ENCODE data around the gene HFE.

HFE gene

DNA sequence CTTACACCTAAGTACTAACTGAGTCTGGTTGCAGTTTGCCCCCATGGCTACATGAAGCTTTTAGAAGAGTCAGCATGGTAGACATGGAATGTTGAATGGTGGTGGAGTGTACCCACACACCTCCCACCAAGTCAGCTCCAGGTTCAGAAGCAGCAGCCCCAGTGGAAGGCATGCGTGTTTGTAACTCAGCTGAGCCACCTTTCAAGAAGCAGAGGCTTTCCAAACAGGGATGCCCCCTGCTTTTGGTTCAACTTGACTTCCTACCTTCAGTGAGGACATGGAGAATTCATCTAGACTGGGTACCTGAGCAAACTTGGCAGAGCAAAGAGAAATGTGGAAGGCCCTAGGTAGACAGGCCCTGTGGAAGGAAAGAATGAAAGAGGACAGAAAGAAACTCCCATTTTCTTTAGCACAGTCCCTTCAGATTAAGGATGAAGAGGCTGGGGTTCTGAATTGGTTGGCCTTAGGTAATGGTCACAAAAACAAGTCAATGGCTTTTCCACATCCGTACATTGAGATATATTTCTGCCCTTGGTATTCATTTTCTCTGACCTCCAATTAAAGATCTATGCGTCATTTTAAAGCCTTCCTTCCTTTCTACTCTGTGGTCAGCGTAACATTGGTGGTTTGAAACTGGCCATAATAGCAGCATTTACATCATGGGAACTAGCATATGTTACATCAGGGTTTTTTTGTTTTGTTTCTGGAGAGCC, 53.2 kb downstream of the HFE start:
- no peaks in the 10 kb centered on the region for H3K9me3 ChIP-seq (ENCODE audit: insufficient read depth, low read length, severe bottlenecking)
- no peak overlapping the region for H3K9ac ChIP-seq (ENCODE audit: low read depth, low read length)
- H3K36me3 ChIP-seq (ENCODE audit: insufficient read depth, low read length): no peaks in the 10 kb centered on the region
- no peak for TF ChIP-seq CTCF (IDR thresholded peaks at IDR 0.05; ENCODE audit: borderline replicate concordance, extremely low read depth, low read length, poor library complexity, severe bottlenecking)
- TF ChIP-seq EZH2 (IDR thresholded peaks at IDR 0.05; ENCODE audit: borderline replicate concordance, low read depth, low read length, severe bottlenecking): no peak
- no peak for ATAC-seq (ENCODE audit: insufficient read depth, low read depth)
- H2AFZ ChIP-seq (ENCODE audit: low read depth, low read length): no peak overlapping the region
- no peak overlapping the region for H3K4me3 ChIP-seq (ENCODE audit: low read depth in 1 of 2, low read length in 2 of 2)
- H3K4me2 ChIP-seq (ENCODE audit: insufficient read depth, low read length): no peak overlapping the region
- DNase-seq: no peak
- H4K20me1 ChIP-seq (ENCODE audit: insufficient read depth, low read length): no peaks in the 10 kb centered on the region
- H3K79me2 ChIP-seq (ENCODE audit: insufficient read depth, low read length): no peaks in the 10 kb centered on the region
- H3K27me3 ChIP-seq (ENCODE audit: insufficient read depth, low read length, poor library complexity): no peaks in the 10 kb centered on the region
- 0 out of 2 replicates have a peak overlapping the region, but pooled peaks have one; percentile 22 for H3K27ac ChIP-seq (ENCODE audit: low read length)
- no peaks in the 10 kb centered on the region for H3K4me1 ChIP-seq (ENCODE audit: insufficient read depth, low read length)

- Histone ChIP-seq H3K4me1 (ENCODE audit: insufficient read depth, low read length) (no peaks in the 10 kb centered on the region), H3K9ac (ENCODE audit: low read depth, low read length) (no peak overlapping the region), H2AFZ (ENCODE audit: low read depth, low read length) (no peak overlapping the region), H3K27me3 (ENCODE audit: insufficient read depth, low read length, poor library complexity) (no peaks in the 10 kb centered on the region), H3K4me2 (ENCODE audit: insufficient read depth, low read length) (no peak overlapping the region), H4K20me1 (ENCODE audit: insufficient read depth, low read length) (no peaks in the 10 kb centered on the region), H3K36me3 (ENCODE audit: insufficient read depth, low read length) (no peaks in the 10 kb centered on the region), H3K79me2 (ENCODE audit: insufficient read depth, low read length) (no peaks in the 10 kb centered on the region), H3K9me3 (ENCODE audit: insufficient read depth, low read length, severe bottlenecking) (no peaks in the 10 kb centered on the region), H3K4me3 (ENCODE audit: low read depth in 1 of 2, low read length in 2 of 2) (no peak overlapping the region), H3K27ac (ENCODE audit: low read length) (no peak overlapping the region)
- TF ChIP-seq EZH2 (IDR thresholded peaks at IDR 0.05; ENCODE audit: borderline replicate concordance, low read depth, low read length, severe bottlenecking) (no peak), CTCF (IDR thresholded peaks at IDR 0.05; ENCODE audit: borderline replicate concordance, extremely low read depth, low read length, poor library complexity, severe bottlenecking) (no peak)
- no peak for ATAC-seq (ENCODE audit: insufficient read depth, low read depth)
- no peak for DNase-seq
Observed at GRCh38 chr6:26140967-26141294, 53.7 kb downstream of the HFE start.

- ATAC-seq (ENCODE audit: insufficient read depth, low read depth): no peak
- Histone ChIP-seq H3K9ac (ENCODE audit: low read depth, low read length) (no peak overlapping the region), H2AFZ (ENCODE audit: low read depth, low read length) (no peak overlapping the region), H3K79me2 (ENCODE audit: insufficient read depth, low read length) (no peaks in the 10 kb centered on the region), H3K4me2 (ENCODE audit: insufficient read depth, low read length) (no peak overlapping the region), H4K20me1 (ENCODE audit: insufficient read depth, low read length) (no peaks in the 10 kb centered on the region), H3K9me3 (ENCODE audit: insufficient read depth, low read length, severe bottlenecking) (no peaks in the 10 kb centered on the region), H3K36me3 (ENCODE audit: insufficient read depth, low read length) (no peaks in the 10 kb centered on the region), H3K27ac (ENCODE audit: low read length) (no peak overlapping the region), H3K4me3 (ENCODE audit: low read depth in 1 of 2, low read length in 2 of 2) (no peak overlapping the region), H3K4me1 (ENCODE audit: insufficient read depth, low read length) (no peaks in the 10 kb centered on the region), H3K27me3 (ENCODE audit: insufficient read depth, low read length, poor library complexity) (no peaks in the 10 kb centered on the region)
- DNase-seq: no peak
- TF ChIP-seq CTCF (IDR thresholded peaks at IDR 0.05; ENCODE audit: borderline replicate concordance, extremely low read depth, low read length, poor library complexity, severe bottlenecking) (no peak), EZH2 (IDR thresholded peaks at IDR 0.05; ENCODE audit: borderline replicate concordance, low read depth, low read length, severe bottlenecking) (no peak)
Observed at GRCh38 chr6:26141378-26141904, 54.2 kb downstream of the HFE start.

Measured in DND-41 (cell line).